Smooth muscle cell (in vitro differentiated cells): Measurements from ENCODE around the gene ANGPTL3. TPM values are rescaled to one million over a fixed set of nuclear protein-coding genes. Genes with fewer than 3 reads are reported as not detected.

Experiments
- DNase-seq: peaks from one replicate; lab custom pipeline; 2025; ENCODE audit not compliant: unreplicated experiment; lab: John Stamatoyannopoulos, UW
- H2AFZ ChIP-seq: fragments of 200-600 bp; sonication (generic); 2 replicates; pipeline ENCODE4 v1.6.0; 2016; ENCODE audit warnings: antibody characterized with exemption, low read depth, mild to moderate bottlenecking
- H3F3A ChIP-seq: fragments of 200-600 bp; sonication (generic); 2 replicates; pipeline ENCODE4 v1.6.0; 2017; ENCODE audit warnings: antibody characterized with exemption, low read depth
- H3K27ac ChIP-seq: fragments of 200-600 bp; sonication (generic); 2 replicates; pipeline ENCODE4 v1.5.1; 2016; ENCODE audit warnings: low read depth, mild to moderate bottlenecking
- H3K27me3 ChIP-seq: fragments of 200-600 bp; sonication (generic); 2 replicates; pipeline ENCODE4 v1.6.1; 2016; ENCODE audit warnings: low read depth, mild to moderate bottlenecking
- H3K36me3 ChIP-seq: fragments of 200-600 bp; sonication (generic); 2 replicates; pipeline ENCODE4 v1.5.1; 2016; ENCODE audit warnings: low read depth
- H3K4me1 ChIP-seq: fragments of 200-600 bp; sonication (generic); 2 replicates; pipeline ENCODE4 v1.5.1; 2016; ENCODE audit warnings: low read depth
- H3K4me2 ChIP-seq: fragments of 200-600 bp; sonication (generic); 2 replicates; pipeline ENCODE4 v1.6.0; 2016; ENCODE audit warnings: mild to moderate bottlenecking
- H3K4me3 ChIP-seq: fragments of 200-600 bp; sonication (generic); 2 replicates; pipeline ENCODE4 v1.5.1; 2016; ENCODE audit warnings: mild to moderate bottlenecking
- H3K79me2 ChIP-seq: fragments of 200-600 bp; sonication (generic); 2 replicates; pipeline ENCODE4 v1.6.0; 2016; ENCODE audit warnings: low read depth, mild to moderate bottlenecking
- H3K9ac ChIP-seq: fragments of 200-600 bp; sonication (generic); 2 replicates; pipeline ENCODE4 v1.6.0; 2016; ENCODE audit warnings: low read depth
- H3K9me3 ChIP-seq: fragments of 200-600 bp; sonication (generic); replicated peaks from 2 replicates; pipeline ENCODE4 v1.5.1; 2016; ENCODE audit warnings: low read depth
- H4K20me1 ChIP-seq: fragments of 200-600 bp; sonication (generic); 2 replicates; pipeline ENCODE4 v1.6.0; 2016; ENCODE audit warnings: low read depth
- WGBS: methylation state at CpG from one replicate; pipeline ENCODE4 v1.1.7; 2016; ENCODE audit warnings: low lambda C conversion rate; 5-methylcytosine and 5-hydroxymethylcytosine counted together
- polyA plus RNA-seq: library from polyadenylated mRNA; unstranded; fragments of >200 nt; fragmentation: Nextera tagmentation; extraction: Ambion mirVana; gene quantifications from 2 replicates; pipeline ENCODE4 v1.2.1, GENCODE V29; 2016
- total RNA-seq: library from RNA; depleted of rRNA; stranded (reverse); fragments of >200 nt; gene quantifications from 2 replicates; pipeline ENCODE4 v1.2.3, GENCODE V29; 2014
- TF ChIP-seq, protein P1 (sequence below): fragments of 200-600 bp; sonication (generic); IDR thresholded peaks from 2 replicates; pipeline ENCODE4 v1.5.1; 2017; ENCODE audit warnings: borderline replicate concordance, mild to moderate bottlenecking, antibody characterized with exemption; ENCODE audit not compliant: insufficient read depth, poor library complexity, severe bottlenecking

ANGPTL3 gene
- total and polyA plus RNA-seq, 2 experiments from 2014 or later: not detected

- DNase-seq: no peak
- H3K4me3 ChIP-seq: no peak overlapping the region
- 56% methylated on average over 3 of the region's 3 CpGs for WGBS
- H3K9ac ChIP-seq: no peak overlapping the region
- H4K20me1 ChIP-seq: no peaks in the 10 kb centered on the region
- TF ChIP-seq, protein P1, sequence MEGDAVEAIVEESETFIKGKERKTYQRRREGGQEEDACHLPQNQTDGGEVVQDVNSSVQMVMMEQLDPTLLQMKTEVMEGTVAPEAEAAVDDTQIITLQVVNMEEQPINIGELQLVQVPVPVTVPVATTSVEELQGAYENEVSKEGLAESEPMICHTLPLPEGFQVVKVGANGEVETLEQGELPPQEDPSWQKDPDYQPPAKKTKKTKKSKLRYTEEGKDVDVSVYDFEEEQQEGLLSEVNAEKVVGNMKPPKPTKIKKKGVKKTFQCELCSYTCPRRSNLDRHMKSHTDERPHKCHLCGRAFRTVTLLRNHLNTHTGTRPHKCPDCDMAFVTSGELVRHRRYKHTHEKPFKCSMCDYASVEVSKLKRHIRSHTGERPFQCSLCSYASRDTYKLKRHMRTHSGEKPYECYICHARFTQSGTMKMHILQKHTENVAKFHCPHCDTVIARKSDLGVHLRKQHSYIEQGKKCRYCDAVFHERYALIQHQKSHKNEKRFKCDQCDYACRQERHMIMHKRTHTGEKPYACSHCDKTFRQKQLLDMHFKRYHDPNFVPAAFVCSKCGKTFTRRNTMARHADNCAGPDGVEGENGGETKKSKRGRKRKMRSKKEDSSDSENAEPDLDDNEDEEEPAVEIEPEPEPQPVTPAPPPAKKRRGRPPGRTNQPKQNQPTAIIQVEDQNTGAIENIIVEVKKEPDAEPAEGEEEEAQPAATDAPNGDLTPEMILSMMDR: no peak
- no peak overlapping the region for H3K4me2 ChIP-seq
- H2AFZ ChIP-seq: no peak overlapping the region
- H3K4me1 ChIP-seq: no peaks in the 10 kb centered on the region
- H3K27me3 ChIP-seq: no peaks in the 10 kb centered on the region
- H3K27ac ChIP-seq: peak overlapping the region; percentile 1
- peaks cover 3% of the 10 kb centered on the region for H3K36me3 ChIP-seq
- H3F3A ChIP-seq: no peaks in the 10 kb centered on the region
- H3K9me3 ChIP-seq: no peaks in the 10 kb centered on the region
- no peaks in the 10 kb centered on the region for H3K79me2 ChIP-seq
Measured at GRCh38 chr1:62589321-62589720, 8.0 kb upstream of the ANGPTL3 start.

DNA sequence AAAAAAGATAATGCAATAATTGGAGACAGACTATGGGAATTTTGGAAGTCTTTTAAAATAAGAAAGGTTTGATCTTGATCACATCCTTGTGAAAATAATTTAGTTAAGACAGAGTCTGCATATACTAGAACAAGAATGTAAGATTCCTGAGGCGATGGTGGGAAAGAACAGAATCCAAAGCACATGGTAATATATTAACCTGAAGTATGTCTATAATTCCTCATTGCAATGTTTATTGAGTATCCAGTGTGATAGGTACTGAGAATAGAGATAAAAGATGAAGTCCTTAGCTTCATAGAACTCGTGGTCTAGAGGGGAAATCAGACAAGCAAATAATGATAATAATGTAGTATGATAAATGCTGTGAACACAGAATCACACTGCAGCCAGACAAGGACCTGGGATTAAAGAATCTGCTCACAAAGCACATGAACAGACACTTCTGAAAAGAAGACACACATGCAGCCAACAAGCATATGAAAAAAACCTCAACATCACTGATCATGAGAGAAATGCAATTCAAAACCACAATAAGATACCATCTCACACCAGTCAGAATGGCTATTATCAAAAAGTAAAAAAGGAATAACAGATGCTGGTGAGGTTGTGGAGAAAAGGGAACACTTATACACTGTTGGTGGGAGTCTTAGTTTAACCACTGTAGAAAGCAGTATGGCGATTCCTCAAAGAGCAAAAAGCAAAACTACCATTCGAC lies 6.9 kb upstream of the ANGPTL3 start:
- H2AFZ ChIP-seq: no peak overlapping the region
- no peaks in the 10 kb centered on the region for H3K79me2 ChIP-seq
- no peaks in the 10 kb centered on the region for H3K4me1 ChIP-seq
- H3F3A ChIP-seq: no peaks in the 10 kb centered on the region
- TF ChIP-seq, protein P1: no peak
- DNase-seq: no peak
- H4K20me1 ChIP-seq: no peaks in the 10 kb centered on the region
- H3K9ac ChIP-seq: no peak overlapping the region
- H3K27me3 ChIP-seq: no peaks in the 10 kb centered on the region
- WGBS: 81% methylated on average over 4 of the region's 4 CpGs
- H3K4me2 ChIP-seq: no peak overlapping the region
- H3K4me3 ChIP-seq: no peak overlapping the region
- no peak overlapping the region for H3K27ac ChIP-seq
- no peaks in the 10 kb centered on the region for H3K9me3 ChIP-seq
- no peaks in the 10 kb centered on the region for H3K36me3 ChIP-seq

GRCh38 chr1:62590970-62591368 lies 6.4 kb upstream of the ANGPTL3 start:
- Histone ChIP-seq H3K27ac (no peak overlapping the region), H3K79me2 (no peaks in the 10 kb centered on the region), H2AFZ (no peak overlapping the region), H3K9ac (no peak overlapping the region), H3K27me3 (no peaks in the 10 kb centered on the region), H3K4me2 (no peak overlapping the region), H3K4me3 (no peak overlapping the region), H3F3A (no peaks in the 10 kb centered on the region), H3K36me3 (no peaks in the 10 kb centered on the region), H3K4me1 (no peaks in the 10 kb centered on the region), H3K9me3 (no peaks in the 10 kb centered on the region), H4K20me1 (no peaks in the 10 kb centered on the region)
- TF ChIP-seq, protein P1: no peak
- DNase-seq: no peak
- 100% methylated on average over 1 of the region's 1 CpG for WGBS
